Fibroblast of the aortic adventitia (primary cell): ENCODE results near the gene DNAH3. TPM values are rescaled to one million over a fixed set of nuclear protein-coding genes. Genes with fewer than 3 reads are reported as not detected.

Experiments used
- DNase-seq: peaks from one replicate; pipeline ENCODE4 v3.0.0-alpha.2; 2010; ENCODE audit warnings: low read depth
- H3K4me3 ChIP-seq: 2 replicates; pipeline ENCODE4 v1.5.1; 2011; ENCODE audit warnings: low read depth, mild to moderate bottlenecking, control low read depth, low read length, moderate library complexity
- total RNA-seq: library from RNA; depleted of rRNA; stranded (reverse); fragments of >200 nt; gene quantifications from 2 replicates; pipeline ENCODE4 v1.2.3, GENCODE V29; 2012; ENCODE audit warnings: low replicate concordance
- TF ChIP-seq, protein P1 (sequence below): IDR thresholded peaks from 2 replicates; pipeline ENCODE4 v1.5.1; 2011; ENCODE audit warnings: mild to moderate bottlenecking, low read length, control low read depth, inconsistent platforms; ENCODE audit not compliant: insufficient read depth

The DNAH3 gene
- total RNA-seq, 1 donor, result not detected

DNA sequence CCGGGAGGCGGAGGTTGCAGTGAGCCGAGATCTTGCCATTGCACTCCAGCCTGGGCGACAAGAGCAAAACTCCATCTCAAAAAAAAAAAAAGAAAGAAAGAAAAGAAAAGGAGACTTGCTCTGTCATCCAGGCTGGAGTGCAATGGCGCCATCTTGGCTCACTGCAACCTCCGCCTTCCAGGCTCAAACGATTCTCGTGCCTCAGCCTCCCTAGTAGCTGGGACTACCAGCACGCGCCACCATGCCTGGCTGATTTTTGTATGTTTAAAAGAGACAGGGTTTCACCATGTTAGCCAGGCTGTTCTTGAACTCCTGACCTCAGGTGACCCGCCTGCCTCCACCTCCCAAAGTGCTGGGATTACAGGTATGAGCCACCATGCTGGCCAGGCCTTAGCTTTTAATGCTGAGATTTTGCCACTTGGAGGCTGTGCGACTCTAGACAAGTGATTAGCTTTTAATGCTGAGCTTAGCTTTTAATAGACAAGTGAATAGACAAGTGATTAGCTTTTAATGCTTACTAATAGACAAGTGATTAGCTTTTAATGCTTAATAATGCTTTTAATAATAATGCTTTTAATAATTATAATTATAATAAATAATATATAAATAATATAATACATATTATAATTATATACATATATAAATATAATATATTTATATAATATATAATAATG lies 17.4 kb upstream of the DNAH3 start:
- TF ChIP-seq, protein P1, sequence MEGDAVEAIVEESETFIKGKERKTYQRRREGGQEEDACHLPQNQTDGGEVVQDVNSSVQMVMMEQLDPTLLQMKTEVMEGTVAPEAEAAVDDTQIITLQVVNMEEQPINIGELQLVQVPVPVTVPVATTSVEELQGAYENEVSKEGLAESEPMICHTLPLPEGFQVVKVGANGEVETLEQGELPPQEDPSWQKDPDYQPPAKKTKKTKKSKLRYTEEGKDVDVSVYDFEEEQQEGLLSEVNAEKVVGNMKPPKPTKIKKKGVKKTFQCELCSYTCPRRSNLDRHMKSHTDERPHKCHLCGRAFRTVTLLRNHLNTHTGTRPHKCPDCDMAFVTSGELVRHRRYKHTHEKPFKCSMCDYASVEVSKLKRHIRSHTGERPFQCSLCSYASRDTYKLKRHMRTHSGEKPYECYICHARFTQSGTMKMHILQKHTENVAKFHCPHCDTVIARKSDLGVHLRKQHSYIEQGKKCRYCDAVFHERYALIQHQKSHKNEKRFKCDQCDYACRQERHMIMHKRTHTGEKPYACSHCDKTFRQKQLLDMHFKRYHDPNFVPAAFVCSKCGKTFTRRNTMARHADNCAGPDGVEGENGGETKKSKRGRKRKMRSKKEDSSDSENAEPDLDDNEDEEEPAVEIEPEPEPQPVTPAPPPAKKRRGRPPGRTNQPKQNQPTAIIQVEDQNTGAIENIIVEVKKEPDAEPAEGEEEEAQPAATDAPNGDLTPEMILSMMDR, result no peak
- DNase-seq, result no peak
- H3K4me3 ChIP-seq, result no peak overlapping the region

DNA sequence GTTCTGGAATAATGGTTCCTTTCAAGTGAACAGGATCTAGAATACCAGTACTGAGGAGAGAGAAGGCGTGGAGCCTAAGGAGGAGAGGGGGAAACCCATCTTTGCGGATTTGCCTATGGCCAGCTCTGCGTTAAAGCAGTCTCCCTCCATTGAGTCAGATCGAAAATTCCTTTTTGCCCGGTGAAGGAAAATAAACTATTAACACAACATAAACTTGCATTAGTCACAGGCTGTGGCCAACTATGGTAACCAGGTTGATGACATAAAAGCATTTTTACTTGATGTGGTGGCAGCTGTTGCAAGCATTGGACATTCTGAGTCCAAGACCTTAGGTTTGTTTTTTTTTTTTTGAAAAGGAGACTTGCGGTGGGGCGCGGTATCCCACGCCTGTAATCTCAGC lies 16.7 kb upstream of the DNAH3 start:
- peak; percentile 60 for DNase-seq
- TF ChIP-seq, protein P1, result no peak
- no peak overlapping the region for H3K4me3 ChIP-seq

DNA sequence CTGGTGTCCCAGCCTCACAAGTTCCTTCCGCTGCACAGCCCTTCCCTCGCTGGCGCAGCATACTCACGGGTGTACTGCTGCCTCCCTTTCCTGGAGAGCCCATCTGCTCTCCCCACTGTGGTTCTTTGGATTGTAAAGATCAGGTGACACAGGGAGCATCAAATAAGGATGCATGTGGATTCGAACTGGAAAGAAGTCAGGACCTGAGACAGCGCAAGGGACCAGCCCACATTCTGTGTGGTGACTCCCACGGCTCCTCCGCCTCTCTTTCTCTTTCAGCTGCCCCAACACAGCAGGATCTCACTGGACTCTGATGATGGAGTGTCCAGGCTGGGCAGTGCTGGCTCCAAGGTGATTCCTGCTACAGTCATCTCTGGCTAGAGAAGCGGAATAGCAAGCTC lies 15.9 kb upstream of the DNAH3 start:
- no peak overlapping the region for H3K4me3 ChIP-seq
- TF ChIP-seq, protein P1, result no peak
- no peak for DNase-seq

DNA sequence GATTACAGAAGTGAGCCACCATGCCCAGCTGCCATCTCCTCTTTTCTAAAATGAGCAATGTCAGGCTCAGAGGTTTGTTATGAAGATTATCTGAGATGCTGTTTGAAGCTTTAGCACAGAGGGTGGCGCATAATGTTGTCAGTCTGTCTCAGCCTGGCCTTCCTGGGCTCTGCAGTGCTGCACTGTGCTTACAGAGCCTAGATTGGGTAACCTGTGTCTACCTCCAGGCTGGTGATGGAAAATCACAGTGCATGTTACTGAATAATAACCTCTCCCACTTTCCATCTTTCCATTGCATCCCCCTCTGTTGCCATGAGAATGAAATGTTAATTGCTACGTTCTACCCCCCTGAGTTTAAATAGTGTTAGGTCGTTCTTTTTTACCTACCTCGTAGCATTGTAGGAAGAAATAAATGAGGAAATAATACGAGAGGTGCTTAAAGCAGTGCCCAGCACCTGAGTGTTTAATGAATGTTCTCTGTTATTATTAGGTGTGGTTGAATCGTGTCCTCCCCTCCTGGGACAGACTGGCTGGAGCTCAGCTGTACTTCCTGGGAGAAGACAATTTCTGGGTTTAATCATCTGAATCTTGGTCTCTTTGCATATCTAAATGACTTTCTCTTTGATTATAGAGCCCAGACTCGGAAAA lies 14.0 kb upstream of the DNAH3 start:
- H3K4me3 ChIP-seq, result no peak overlapping the region
- TF ChIP-seq, protein P1, result no peak
- no peak for DNase-seq

DNA sequence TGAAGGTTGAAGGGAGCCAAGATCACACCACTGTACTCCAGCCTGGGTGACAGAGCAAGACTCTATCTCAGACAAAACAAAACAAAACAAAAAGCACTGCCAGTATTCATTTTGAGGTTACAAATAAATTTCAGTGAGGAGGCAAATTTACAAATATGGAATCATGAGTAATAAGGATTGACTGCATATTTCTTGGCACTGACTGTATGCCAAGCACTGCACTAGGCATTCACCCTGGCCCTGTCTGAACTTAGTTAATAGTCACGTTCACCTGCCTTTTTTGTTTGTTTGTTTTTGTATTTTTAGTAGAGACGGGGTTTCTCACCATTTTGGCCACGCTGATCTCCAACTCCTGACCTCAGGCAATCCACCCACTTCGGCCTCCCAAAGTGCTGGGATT lies 12.9 kb upstream of the DNAH3 start:
- TF ChIP-seq, protein P1, result no peak
- H3K4me3 ChIP-seq, result no peak overlapping the region
- DNase-seq, result no peak

DNA sequence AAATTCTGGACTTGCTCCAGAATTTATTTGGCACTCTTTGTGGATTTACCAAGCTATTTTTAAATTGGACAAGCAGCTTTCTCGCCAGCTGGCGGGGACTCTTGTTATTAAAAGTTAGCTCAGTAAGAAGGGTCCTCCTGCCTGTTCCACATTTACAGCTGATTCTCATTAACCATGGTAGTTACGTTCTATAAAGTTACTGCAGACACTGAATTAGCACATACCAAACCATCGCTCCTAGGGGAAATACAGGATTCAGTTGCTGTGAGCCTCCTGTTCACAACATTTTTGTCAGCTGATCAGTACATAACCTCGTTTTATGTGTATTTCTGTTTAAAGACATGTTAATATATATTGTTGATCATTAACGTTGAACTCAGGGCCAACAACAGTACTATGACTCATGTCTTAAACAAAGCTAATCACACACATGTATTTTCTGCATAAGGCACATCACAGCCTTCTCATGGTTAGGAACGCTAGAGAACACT lies 12.1 kb upstream of the DNAH3 start:
- TF ChIP-seq, protein P1, result no peak
- DNase-seq, result peak; percentile 67
- H3K4me3 ChIP-seq, result no peak overlapping the region

DNA sequence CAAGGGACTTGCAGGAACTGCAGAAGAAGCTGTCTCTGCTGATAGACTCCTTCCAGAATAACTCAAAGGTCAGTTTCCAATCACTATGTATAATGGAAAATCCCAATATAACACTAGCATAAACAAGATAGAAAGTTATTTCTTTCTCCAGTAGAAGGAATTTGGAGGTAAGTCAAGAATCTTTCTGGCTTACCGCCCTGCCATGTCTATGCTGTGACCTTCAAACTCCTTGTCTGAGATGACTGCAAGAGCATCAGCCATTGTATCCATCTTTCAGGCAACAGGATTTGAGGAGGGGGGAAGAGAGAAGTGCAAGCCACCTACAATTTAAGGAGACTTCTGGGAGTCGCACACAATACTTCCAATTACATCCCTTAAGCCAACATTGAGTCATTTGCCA lies 10.6 kb upstream of the DNAH3 start:
- peak; percentile 55 for DNase-seq

More for the DNA sequence above, 10.6 kb upstream of the DNAH3 start:
- TF ChIP-seq, protein P1, result no peak
- no peak overlapping the region for H3K4me3 ChIP-seq
